Measurements from ENCODE around the gene ITGA11. TPM values are rescaled to one million over a fixed set of nuclear protein-coding genes. Genes with fewer than 3 reads are reported as not detected.

Gene ITGA11
- total and polyA plus RNA-seq, 2 of the 13 experiments (the other 11 are each of a cell fraction or from before 2014, with no cell fraction given) = not detected

DNA sequence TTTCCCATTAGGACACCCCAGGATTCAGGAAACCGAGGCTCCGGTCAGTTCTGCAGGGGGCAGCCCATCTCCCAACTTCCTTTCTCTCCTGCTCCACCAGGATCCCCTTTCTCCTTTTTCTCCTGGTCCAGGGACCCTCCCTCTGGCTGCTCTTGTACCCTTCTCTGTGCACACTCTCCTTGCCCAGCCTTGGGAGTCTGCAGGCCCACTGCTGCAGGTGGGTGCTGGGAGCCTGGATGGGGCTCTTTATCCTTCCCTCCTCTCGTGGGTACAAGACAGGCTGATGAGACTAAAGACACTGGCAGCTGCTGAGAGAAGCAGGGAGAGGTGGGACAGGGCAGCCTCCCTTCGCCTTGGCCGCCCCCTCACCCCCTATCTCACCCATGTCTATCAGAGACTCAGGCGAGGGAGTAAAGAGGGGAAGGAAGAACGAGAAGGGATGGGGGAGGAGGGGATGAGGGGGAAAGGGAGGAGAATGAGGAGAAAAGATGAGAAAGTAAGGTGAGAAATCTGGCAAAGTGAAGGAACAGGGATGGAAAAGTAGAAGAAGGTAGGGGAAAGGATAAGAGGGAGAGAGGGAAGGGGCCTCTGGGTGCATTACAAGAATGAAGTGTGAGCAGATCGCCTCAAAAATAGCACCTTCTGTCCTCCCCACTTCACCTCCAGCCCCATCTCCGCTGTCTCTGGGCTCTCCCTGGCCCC, 45.2 kb downstream of the ITGA11 start:
- TF ChIP-seq ZNF552 (CRISPR knock-in tag; IDR thresholded peaks at IDR 0.05; ENCODE audit: borderline replicate concordance) (no peak), POGZ (CRISPR knock-in tag; IDR thresholded peaks at IDR 0.05) (no peak), ZNF510 (CRISPR knock-in tag; IDR thresholded peaks at IDR 0.05; ENCODE audit: low read depth) (no peak), ZNF20 (CRISPR knock-in tag; IDR thresholded peaks at IDR 0.05) (no peak), NAIF1 (CRISPR knock-in tag; IDR thresholded peaks at IDR 0.05; ENCODE audit: borderline replicate concordance) (no peak), KDM4B (CRISPR knock-in tag; IDR thresholded peaks at IDR 0.05) (no peak), ZBTB8A (CRISPR knock-in tag; IDR thresholded peaks at IDR 0.05; ENCODE audit: borderline replicate concordance, low read depth) (no peak)
- TF ChIP-seq, protein P1, sequence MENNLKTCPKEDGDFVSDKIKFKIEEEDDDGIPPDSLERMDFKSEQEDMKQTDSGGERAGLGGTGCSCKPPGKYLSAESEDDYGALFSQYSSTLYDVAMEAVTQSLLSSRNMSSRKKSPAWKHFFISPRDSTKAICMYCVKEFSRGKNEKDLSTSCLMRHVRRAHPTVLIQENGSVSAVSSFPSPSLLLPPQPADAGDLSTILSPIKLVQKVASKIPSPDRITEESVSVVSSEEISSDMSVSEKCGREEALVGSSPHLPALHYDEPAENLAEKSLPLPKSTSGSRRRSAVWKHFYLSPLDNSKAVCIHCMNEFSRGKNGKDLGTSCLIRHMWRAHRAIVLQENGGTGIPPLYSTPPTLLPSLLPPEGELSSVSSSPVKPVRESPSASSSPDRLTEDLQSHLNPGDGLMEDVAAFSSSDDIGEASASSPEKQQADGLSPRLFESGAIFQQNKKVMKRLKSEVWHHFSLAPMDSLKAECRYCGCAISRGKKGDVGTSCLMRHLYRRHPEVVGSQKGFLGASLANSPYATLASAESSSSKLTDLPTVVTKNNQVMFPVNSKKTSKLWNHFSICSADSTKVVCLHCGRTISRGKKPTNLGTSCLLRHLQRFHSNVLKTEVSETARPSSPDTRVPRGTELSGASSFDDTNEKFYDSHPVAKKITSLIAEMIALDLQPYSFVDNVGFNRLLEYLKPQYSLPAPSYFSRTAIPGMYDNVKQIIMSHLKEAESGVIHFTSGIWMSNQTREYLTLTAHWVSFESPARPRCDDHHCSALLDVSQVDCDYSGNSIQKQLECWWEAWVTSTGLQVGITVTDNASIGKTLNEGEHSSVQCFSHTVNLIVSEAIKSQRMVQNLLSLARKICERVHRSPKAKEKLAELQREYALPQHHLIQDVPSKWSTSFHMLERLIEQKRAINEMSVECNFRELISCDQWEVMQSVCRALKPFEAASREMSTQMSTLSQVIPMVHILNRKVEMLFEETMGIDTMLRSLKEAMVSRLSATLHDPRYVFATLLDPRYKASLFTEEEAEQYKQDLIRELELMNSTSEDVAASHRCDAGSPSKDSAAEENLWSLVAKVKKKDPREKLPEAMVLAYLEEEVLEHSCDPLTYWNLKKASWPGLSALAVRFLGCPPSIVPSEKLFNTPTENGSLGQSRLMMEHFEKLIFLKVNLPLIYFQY (CRISPR knock-in tag; IDR thresholded peaks at IDR 0.05; ENCODE audit: borderline replicate concordance) = no peak
- TF ChIP-seq, protein P2, sequence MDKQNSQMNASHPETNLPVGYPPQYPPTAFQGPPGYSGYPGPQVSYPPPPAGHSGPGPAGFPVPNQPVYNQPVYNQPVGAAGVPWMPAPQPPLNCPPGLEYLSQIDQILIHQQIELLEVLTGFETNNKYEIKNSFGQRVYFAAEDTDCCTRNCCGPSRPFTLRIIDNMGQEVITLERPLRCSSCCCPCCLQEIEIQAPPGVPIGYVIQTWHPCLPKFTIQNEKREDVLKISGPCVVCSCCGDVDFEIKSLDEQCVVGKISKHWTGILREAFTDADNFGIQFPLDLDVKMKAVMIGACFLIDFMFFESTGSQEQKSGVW (CRISPR knock-in tag; IDR thresholded peaks at IDR 0.05; ENCODE audit: borderline replicate concordance) = no peak
- TF ChIP-seq, protein P3, sequence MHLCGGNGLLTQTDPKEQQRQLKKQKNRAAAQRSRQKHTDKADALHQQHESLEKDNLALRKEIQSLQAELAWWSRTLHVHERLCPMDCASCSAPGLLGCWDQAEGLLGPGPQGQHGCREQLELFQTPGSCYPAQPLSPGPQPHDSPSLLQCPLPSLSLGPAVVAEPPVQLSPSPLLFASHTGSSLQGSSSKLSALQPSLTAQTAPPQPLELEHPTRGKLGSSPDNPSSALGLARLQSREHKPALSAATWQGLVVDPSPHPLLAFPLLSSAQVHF (CRISPR knock-in tag; IDR thresholded peaks at IDR 0.05) = no peak
- peaks cover 14 to 50% of the 10 kb centered on the region in 2 experiments; a peak in 4 of 5 replicates for H3K27me3 ChIP-seq (ENCODE audit: control insufficient read depth in 1 of 2, insufficient read depth in 2 of 2, low read length in 2 of 2)
- ATAC-seq (no peak), DNase-seq (ENCODE audit: low spot score) (no peak), FAIRE-seq (no peak)
- H3K36me3 ChIP-seq (replicated peaks in 1 of 2; ENCODE audit: control insufficient read depth in 1 of 2, insufficient read depth in 2 of 2, low read length in 2 of 2) = no peaks in the 10 kb centered on the region
- CTCF ChIA-PET (ENCODE audit: low intra/inter-chr PET ratio, low total read pairs) = no interaction called here
- no peak overlapping the region for H3K27ac ChIP-seq (ENCODE audit: extremely low read length, insufficient read depth, low read length)
- no peaks in the 10 kb centered on the region for H3K79me2 ChIP-seq (ENCODE audit: insufficient read depth, low read length)
- POLR2A ChIA-PET = no interaction called here
- intact Hi-C loops (cut with micrococcal nuclease; ENCODE audit: unreplicated experiment) = no loop called here
- 6% methylated on average over 9 of the region's 9 CpGs for WGBS (ENCODE audit: low lambda C conversion rate)
- H3K4me3 ChIP-seq (replicated peaks in 1 of 3; ENCODE audit: insufficient read depth in 1 of 3, low read depth in 2 of 3, low read length in 3 of 3) = no peak overlapping the region
- no peaks in the 10 kb centered on the region for H4K20me1 ChIP-seq (ENCODE audit: insufficient read depth, low read length)
- no peak overlapping the region for H2AFZ ChIP-seq (ENCODE audit: low read length)
- BruUV-seq (replicated peaks) = no TSS peak
- peaks cover 7% of the 10 kb centered on the region for H3K4me1 ChIP-seq (ENCODE audit: insufficient read depth, low read length)
- H3K4me2 ChIP-seq (ENCODE audit: low read depth, low read length) = no peak overlapping the region
- H3K9ac ChIP-seq (ENCODE audit: insufficient read depth, low read depth, low read length) = no peak overlapping the region
- no peaks in the 10 kb centered on the region for H3K9me3 ChIP-seq (ENCODE audit: low read length)
- in situ Hi-C loops (cut with HindIII; ENCODE audit: extremely low pct_ligation_motif_present, low pct_unique_long_range_greater_than_20kb) = no loop called here
